NCI-H526 (cell line): ENCODE measurements around the gene KRTAP21-3.
"Not testable (repeated sequence)": the region's sequence is repeated elsewhere in the genome, so short reads cannot be mapped to it uniquely, and the experiment has no call there.

Source experiments
- DNase-seq, 2 experiments: peaks; one replicate each; lab custom pipeline; 2025; lab: John Stamatoyannopoulos, UW

KRTAP21-3 gene, protein sequence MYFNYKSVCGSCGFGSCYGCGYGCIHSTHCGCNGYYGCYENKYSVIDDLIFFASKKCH

DNA sequence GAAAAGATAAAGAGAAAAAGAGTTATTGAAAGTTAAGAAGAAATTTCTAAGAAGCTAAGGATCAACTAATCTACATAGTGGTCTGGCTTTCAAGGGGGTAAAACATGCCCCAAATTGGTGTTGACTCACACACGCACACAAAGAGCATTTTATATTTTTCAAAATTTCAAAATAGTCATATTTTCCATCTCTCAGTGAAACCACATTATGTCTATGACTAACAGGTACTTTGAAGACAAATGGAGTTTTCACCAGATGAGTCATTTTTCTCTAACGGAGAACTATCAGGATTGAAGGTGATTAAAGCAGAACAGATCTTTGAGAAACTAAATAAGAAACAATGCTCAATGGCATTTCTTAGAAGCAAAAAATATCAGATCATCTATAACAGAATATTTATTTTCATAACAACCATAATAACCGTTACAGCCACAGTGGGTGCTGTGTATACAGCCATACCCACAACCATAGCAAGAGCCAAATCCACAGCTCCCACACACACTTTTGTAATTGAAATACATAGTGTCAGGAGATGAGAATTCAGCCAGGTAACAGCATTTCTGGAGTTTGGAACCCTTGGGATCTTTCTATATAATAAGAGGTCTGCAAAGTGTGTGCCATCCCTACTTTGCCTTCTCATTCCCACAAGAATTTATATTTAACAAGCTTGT, at the start of gene KRTAP21-3:
KRTAP21-3 (minus strand) TSS at position 539 of the 671 bp plus-strand sequence; CDS start at position 521, 18 bp downstream.
- no peak for DNase-seq

DNA sequence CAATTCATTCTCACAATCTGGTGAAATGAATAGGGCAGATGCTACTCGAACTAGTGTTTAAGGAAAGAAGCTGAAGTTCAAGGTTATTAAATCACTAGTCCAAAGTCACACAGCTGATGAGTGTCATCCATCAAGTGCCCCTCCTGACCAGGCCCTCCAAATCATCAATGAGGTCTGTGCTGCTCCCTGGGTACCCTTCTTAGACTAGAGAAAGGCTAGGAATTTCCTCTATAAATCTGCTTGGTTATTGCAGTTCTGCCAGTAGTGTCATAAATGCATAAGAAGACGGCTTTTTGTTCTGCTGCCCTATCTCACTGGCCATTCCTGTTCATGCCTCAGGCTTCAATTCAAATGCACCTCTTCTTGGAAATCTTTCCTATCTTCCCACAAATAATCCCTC, 42.2 kb upstream of the KRTAP21-3 start:
- DNase-seq, result no peak

DNA sequence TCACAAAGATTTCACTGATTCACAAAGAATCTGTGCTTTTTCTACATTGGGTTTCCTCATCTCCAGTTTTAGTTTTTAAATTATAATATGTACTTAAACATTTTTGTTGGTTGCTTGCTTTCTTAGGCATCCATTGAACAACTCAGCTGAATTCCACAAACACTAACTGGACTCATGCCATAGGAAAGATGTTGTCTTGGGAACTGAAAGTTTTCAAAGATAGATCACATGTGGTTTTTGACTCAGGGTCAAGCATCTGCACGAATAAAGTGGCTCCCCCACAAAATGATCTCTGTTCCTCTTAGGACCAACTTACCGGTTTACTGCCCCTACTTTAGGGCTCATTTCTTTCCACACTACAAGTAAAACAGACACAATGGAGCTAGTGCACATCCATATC, 39.7 kb upstream of the KRTAP21-3 start:
- no peak for DNase-seq

DNA sequence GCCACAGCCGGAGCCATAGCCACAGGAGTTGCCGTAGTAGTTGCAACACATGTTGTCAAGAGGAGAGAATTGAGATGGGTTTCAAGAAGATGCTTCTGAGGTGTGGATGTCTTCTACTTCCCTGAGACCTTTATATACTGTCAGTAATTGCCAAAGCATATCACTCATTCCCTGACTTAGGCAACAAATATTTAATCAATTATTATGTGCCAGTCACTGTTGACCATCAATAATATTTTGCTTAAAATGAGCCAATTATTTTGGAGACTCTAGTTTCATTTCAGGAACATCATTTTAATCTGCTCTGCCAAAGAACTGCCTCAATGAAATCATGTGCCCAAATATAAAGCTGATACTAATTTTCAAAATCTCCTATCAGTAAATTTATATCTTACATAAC, 36.8 kb upstream of the KRTAP21-3 start, which contains the start of gene KRTAP21-1:
KRTAP21-1 (minus strand) TSS at position 101 of the 400 bp plus-strand sequence; CDS start at position 51, 50 bp downstream.
- DNase-seq, result not testable (repeated sequence)

DNA sequence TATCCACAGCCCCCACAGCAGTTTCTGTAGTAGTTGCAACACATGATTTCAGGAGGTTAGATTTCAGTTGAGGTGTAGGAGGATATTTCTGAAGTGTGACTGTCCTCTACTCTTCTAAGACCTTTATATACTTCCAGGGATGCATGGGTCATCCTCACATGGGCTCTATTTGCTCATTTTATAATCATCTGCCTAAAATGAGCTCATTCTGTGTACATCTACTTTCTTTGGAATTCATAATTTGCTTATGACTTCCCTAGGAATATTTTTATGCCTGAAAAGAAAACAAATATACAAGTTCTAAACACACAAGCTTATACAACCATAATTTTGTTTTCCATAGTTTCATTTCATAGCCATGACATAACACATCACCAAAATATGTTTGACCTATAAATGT, 28.6 kb upstream of the KRTAP21-3 start, which contains the start of gene KRTAP21-2:
KRTAP21-2 (minus strand) TSS at position 101 of the 400 bp plus-strand sequence; CDS start at position 44, 57 bp downstream.
- no peak for DNase-seq

DNA sequence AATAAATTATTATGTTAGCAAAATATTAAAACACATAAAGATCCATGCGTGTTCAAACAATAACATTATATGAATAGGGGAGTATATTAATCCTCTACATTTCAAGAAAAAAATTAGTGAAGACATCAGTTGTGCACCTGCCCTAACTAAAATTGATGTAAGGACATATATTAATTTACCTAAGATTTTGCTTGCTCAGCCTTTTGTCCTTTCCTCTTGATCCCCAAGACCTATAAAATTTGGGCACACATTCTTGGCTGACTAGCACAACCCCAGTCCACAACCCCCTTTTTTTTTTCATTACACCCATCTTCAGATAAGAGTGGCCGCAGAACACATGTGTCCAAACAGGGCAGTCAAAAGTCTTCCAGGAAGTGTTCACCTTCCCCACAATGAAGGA, 21.9 kb upstream of the KRTAP21-3 start:
- DNase-seq, result no peak

DNA sequence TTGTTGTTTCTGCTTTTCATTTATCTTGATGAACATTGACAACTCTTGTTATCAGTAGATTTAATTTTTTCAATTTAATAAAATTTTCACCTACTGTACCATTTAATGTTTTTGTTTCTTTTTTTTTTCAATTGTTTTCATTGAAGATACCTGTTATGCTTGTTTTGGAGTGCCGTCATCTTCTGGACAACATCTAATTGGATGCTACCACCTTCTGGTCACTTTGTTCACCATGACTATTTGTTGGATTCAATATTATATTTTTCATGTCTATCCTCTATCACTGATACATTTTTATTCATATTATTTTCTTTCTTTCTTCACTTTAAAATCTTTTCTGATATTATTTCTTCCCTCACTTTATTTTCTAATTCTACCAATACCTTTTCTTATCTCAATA, 14.4 kb upstream of the KRTAP21-3 start:
- DNase-seq, result no peak

DNA sequence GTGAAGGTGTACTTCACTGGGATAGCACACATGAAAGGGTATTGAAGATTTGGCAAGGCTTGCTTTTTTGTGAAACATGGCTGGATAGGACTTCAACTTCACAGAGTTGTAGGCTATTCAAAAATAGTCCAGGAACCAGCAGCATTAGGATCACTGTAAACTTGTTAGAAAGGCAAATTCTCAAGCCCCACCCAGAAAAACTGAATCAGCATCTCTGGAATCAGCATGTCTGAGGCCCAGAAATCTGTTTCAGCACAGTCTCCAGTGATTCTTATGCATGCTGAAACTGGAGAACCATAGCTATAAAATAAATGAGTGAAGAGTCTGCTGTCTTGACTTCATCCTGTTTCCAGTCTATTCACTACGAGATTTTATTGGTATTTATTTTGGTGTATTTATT, 8.1 kb upstream of the KRTAP21-3 start:
- DNase-seq, result no peak

DNA sequence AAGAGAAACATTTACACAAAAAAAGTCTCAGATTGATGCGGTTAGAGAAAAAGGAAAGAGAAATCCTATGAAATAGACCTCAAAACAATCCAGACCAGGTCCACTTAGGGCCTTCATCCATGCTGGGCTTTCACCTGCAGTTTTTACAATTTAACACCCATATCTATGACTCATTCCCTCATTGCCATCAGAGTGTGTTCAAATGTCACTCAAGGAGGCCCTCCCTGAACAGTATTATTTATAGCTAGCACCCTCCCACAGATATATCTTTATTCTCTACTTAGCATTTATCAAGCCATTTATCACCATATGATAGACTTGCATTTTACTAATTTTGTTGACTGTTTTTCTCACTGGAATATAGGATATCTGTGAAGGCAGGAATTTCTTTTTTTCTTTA, 824 bp upstream of the KRTAP21-3 start:
- DNase-seq, result no peak

DNA sequence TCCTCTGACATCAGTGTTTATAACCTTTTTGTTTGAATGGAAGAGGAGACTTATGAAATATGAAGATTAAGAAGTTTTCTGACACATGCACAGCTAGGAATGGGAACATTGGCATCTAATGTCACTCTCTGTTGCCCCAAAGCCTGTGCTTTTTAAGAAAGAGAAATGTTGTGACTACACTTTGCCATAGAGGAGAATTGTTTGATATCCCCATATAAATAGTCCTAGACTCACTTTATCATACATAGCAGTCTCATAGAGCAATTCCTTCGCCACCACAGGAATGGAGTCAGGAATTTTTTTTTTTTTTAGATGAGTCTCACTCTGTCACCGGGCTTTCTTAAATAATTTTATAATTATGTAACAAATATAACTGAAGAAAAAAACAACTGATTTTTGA, 1.5 kb downstream of the KRTAP21-3 start:
- no peak for DNase-seq

DNA sequence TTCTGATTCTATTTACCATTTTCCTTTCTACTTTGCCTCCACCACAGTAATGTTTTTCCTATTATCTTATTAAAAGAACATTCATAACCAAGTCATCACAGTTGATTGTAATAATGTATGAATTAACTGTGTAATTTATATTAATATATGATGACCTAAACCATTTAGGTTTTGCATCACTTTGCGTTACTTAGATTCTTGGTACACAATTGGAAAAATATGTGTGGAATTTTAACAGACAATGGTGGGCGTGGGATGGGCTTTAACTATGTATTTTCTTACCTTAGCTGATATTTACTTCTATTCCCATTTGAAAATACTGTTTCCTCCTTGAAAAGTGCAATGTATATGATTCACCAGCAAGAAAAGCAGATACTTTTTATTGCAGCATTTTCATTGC, 3.6 kb downstream of the KRTAP21-3 start:
- DNase-seq, result no peak

DNA sequence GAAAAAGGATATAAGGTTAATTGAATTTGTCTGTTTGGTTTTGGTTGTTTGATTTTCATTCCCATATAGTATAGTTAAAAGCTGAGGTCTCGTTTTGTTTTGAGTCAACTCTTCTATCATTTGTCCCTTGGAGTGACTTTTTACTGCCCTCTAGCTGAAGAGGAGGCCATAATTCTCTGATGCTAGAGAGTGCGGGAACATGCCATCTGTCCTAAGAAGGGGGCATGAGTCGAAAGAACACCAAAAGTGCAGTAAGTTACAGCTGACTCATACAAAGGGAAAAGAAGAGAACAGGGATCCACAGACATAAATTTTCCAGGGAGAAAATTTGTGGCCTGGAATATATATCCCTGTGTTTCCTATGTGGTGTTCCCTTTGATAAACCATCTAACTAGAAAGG, 4.1 kb downstream of the KRTAP21-3 start:
- DNase-seq, result peak in 1 of 2 experiments; percentile 14

DNA sequence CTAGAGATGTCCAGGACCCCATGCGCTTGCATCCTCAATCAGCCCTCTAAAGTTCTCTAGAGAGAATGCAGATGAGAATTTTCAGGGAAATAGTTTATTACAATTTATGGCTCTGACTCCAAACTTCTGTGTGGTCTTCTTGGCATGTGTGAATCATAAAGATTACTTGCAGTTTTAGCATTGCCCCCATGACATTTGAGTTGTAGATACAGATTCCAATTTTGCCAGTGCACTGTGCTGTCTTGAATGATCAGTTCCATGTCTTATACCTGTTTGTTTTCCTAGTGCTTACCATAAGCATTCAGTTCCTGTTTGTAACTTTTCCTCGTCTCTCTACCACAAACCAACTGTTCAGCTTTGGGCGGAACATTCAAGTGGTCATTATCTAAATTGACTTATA, 4.8 kb downstream of the KRTAP21-3 start:
- DNase-seq, result no peak

DNA sequence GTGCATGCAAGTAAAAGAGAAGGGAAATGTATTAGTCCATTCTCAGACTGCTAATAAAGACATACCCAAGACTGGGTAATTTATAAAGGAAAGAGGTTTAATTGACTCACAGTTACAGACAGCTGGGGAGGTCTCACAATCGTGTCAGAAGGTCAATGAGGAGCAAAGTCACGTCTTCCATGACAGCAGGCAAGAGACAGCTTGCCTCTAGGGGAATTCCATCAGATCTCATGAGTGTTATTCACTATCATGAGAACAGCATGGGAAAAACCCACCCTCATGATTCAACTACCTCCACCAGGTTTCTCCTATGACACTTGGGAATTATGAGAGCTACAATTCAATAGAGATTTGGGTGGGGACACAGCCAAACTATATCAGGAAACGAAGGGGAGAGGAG, 8.1 kb downstream of the KRTAP21-3 start:
- DNase-seq, result no peak

DNA sequence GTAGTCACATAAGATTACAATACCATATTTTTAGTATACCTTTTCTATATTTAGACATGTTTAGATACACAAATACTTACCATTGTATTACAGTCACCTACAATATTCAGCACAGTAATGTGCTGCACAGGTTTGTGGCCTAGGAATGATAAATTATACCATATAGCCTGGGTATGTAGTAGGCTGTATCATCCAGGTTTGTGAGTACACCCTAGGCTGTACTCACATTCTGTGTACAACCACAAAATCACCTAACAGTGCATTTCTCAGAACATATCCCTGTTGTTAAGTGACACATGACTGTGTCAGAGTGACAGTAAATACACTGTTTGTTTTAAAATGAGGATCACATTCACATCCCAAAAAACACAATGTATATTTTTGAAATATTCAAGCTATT, 11.2 kb downstream of the KRTAP21-3 start:
- no peak for DNase-seq

DNA sequence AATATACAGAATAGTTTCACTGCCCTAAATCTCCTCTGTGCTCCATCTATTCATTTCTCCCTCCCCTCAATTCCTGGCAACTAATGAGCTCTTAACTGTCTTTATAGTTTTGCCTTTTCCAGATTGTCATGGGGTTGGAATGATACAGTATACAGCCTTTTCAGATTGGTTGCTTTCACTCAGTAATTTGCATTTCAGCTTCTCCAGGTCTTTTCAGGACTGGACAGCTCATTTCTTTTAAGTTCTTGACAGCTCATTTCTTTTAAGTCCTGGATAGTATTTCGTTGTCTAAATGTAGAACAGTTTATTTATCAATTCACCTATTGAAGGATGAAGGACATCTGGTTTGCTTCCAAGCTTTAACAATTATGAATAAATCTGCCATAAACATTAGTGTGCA, 22.6 kb downstream of the KRTAP21-3 start:
- DNase-seq, result no peak

DNA sequence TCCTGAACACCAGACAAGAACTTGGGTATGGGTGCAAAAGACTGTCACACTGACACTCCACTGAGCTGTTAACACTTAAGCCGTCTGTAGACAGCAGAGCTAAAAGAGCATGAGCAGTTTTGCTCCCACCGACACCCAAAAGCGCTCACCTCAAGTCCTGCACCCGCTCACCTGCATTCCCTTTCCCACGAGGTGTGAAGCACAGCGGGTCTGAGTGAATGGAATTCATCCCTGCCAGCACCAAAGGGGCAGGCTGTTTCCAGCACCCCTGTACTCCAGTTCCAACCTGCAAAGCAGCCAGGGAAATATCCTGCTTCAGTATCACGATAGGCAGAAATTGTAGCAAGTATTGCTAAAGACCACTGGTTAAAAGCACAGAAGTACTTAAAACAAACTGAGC, 28.8 kb downstream of the KRTAP21-3 start:
- DNase-seq, result no peak

DNA sequence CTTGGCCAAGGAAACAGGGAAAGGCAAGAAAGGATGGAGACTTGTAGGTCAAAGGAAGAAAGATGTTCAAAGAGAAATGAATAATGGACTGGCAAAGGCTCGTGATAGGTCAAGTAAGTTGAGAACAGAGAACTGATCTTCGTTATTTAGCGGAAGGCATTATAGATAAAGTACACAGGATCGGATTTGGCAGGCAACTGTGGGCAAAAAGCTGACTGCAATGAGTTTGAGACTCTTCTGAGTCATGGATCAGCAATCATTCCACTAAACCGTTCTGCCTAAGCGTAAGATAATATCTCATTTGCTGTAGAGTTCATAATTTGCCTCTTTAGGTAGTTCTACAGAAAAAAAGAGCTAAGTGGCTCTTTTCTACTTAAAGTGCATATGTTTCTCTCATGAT, 34.1 kb downstream of the KRTAP21-3 start:
- DNase-seq, result no peak

DNA sequence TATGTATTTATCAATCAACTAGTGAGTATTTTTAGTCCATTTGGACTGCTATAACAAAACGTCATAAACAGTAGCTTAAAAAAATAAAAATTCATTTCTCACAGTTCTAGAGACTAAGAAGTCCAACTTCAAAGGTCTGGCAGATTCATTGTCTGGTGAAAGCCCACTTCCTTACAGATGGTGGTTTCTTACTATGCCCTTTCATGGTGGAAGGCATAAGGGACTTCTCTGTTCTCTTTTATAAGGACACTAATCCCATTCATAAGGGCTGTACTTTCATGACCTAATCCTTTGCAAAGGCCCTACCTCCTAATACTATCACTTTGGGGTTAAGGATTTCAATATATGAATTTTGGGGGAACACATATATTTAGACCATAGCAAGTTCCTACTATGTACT, 38.0 kb downstream of the KRTAP21-3 start:
- no peak for DNase-seq

DNA sequence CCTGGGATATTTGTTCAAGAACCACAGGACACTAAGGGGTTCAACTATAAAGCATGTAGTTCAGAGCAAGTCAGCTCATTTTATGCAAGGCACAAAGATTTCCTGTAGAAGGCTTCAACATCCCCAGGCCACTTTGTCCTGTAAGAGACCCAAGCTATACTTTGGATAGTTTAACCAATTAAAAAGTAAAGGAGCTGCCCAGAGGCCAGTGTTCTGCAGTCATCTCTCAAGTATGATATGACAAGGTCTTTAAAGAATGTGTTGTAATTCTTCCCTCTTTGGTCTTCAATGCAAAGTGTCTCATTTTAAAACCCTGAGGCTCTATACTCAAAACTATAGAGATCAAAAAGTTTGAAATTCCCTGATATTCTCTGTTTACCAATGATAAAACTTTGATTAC, 41.8 kb downstream of the KRTAP21-3 start:
- DNase-seq, result no peak

DNA sequence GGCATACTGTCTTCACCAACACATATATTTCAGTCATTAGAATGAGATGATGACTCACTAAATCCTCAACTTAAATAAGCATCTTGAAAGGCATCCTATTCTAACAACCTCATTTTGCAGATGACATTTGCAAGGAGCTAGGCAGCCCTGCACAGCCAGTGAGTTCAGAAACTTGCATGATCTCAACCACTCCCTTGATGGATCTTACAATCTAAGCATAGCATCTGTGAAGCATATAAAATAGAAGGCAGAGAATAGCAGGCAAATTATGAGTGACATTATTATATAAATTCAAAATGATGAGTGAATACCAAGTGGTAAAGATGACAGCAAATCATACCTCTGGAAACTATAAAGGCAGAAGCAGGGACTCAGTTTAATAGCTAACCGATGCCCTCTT, 44.3 kb downstream of the KRTAP21-3 start:
- DNase-seq, result no peak

DNA sequence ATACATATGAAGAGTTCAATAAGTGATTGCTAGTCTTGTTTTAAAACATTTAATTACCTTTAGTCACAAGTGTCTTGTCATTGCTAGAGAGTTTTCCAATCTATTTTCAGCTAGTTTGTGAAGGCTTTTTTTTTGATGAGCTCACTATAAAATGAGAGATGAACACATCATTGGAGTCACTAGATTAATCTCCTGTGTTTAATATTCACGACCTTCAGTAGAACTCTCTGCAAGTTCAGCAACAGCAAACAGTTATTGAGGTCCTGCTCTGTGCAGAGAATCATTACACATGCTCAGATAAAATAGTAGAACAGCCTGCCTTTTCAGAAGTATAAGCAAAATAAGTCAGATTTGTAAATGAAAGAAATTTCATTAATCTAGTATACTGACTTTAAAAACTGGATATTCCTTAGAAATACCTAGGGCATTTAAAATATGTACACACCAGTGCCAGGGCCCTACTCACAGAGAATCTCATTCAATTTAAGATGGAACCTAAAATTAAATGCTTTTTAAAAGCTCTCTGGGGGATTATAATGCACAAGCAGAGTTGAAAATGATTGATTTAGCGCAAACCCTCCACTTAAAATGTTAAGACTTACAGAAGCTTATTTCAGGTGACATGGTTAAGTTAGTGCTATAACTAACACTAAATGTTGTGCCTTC, 45.5 kb downstream of the KRTAP21-3 start:
- DNase-seq, result no peak

DNA sequence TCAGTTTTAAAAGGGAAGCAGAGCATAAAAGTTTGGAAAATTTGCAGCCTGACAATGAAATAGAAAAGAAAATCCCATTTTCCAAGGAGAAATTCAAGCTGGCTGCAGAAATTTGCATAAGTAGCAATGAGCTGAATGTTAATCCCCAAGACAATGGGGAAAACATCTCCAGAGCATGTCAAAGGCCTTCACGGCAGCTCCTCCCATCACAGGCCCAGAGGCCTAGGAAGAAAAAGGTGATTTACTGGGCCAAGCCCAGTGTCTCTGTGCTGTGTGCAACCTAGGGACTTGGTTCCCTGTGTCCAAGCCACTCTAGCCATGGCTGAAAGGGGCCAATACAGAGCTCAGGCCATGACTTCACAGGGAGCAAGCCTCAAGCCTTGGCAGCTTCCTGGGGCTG, 49.8 kb downstream of the KRTAP21-3 start:
- DNase-seq, result no peak
